22Rv1 (cell line): ENCODE data around the gene SH3BP4.

ENCODE experiments used
- ZFX ChIP-seq: fragments of 450-650 bp; IDR thresholded peaks from 2 replicates; pipeline ENCODE4 v1.6.1; 2017; ENCODE audit warnings: antibody characterized with exemption, borderline replicate concordance
- TF ChIP-seq, protein P1 (sequence below): fragments of 450-650 bp; IDR thresholded peaks from 2 replicates; pipeline ENCODE4 v1.5.1; 2017; ENCODE audit warnings: mild to moderate bottlenecking

DNA sequence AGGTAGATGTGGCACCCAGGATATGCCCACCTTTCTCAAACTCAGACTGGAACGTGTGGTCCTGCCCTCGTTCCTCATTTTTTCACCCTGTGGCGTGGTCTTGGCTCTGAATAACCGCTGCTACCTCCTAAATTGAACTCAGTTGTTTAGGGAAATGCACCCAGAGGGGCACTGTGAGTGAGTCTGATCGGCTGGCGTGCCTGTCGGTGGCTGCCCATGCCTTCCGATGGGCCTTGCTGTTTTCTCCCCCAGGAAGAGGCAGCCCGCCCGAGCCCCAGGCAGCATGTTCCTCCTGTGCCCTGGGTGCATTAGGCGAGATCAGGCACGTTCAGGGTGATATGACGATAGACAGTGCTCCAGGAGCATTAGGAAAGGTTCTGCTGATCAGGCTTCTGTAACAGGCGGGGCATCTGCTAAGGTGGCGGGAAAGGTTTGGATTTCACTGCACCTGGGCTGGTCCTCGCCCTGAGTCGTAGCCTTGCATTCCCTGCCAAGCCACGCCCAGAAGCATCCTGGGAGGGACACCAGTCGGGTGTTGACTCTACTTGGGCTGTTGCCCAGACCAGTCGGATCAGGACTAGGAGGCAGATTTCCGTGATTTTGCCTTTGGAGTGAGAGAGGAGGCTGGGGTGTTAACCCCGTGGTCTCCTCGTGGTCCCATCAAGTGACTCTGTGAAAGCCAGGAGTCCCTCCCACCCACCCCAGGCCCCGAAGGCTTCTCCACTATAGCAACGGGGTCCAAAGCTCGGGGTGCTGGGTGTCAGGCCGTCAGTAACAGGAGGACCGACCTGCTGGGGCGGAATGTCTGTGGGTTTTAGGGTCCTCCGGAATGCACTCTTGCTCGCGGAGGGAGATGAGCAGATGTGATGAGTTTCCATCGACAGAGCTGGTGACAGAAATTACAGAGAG lies 75.1 kb downstream of the SH3BP4 start:
- TF ChIP-seq, protein P1, sequence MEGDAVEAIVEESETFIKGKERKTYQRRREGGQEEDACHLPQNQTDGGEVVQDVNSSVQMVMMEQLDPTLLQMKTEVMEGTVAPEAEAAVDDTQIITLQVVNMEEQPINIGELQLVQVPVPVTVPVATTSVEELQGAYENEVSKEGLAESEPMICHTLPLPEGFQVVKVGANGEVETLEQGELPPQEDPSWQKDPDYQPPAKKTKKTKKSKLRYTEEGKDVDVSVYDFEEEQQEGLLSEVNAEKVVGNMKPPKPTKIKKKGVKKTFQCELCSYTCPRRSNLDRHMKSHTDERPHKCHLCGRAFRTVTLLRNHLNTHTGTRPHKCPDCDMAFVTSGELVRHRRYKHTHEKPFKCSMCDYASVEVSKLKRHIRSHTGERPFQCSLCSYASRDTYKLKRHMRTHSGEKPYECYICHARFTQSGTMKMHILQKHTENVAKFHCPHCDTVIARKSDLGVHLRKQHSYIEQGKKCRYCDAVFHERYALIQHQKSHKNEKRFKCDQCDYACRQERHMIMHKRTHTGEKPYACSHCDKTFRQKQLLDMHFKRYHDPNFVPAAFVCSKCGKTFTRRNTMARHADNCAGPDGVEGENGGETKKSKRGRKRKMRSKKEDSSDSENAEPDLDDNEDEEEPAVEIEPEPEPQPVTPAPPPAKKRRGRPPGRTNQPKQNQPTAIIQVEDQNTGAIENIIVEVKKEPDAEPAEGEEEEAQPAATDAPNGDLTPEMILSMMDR: no peak
- TF ChIP-seq ZFX: no peak
